Posterior cingulate gyrus (tissue), 11 donors: ENCODE data around the gene ATG16L1.

Source experiments
- DNase-seq, 10 donors: peaks; one replicate each; pipeline versions ENCODE4 v3.0.0 to v3.0.0-alpha.2; 2020 to 2021; ENCODE audit warnings: mixed read lengths in 3 of 10
- intact Hi-C: fragments of 100-400 bp; cut with DNase I; formaldehyde crosslinking; loops from one replicate; pipeline ENCODE4 v1.15.1; 2023

The ATG16L1 gene

DNA sequence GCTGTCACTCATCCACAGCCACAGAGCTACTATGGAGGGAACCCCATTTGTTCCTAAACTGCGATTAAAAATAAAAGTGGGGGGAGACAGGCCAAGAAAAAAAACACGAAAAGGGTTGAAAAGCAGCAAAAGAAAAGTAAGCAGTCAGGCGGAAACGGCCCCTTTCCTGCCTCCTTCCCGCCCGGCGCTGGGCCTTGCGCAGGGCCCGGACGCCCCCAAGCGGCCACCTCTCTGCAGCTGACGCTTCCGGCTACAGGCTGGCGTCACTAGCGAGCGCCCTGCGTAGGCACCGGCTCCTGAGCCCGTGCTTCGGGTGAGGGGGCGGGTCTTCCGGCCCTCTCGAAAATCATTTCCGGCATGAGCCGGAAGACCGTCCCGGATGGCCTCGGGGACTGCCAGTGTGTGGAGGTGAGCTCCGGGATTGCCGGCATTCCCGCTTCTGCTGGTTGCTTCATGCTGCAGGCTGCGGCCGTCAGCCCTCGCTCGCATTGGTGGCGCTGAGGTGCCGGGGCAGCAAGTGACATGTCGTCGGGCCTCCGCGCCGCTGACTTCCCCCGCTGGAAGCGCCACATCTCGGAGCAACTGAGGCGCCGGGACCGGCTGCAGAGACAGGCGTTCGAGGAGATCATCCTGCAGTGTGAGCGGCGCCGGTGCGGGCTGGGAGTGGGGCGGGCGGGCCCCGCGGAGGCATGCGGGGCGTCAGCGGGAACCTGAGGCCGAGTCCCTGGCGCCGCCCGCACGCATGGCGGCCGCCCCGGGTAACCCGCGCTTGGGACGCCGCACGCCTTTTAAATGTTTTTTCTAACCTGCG is at the start of gene ATG16L1:
Gene ATG16L1, plus strand, starts transcription at position 368 of the 811 bp plus-strand sequence. Its CDS starts 155 bp downstream, at position 523.
- DNase-seq = peak; percentile 93 to 99 (median 96)
- intact Hi-C loops = loop anchor here (1.0 to 10.0 kb wide), 4 partner anchors 96 to 645 kb away; no protein-coding TSS in a partner anchor

DNA sequence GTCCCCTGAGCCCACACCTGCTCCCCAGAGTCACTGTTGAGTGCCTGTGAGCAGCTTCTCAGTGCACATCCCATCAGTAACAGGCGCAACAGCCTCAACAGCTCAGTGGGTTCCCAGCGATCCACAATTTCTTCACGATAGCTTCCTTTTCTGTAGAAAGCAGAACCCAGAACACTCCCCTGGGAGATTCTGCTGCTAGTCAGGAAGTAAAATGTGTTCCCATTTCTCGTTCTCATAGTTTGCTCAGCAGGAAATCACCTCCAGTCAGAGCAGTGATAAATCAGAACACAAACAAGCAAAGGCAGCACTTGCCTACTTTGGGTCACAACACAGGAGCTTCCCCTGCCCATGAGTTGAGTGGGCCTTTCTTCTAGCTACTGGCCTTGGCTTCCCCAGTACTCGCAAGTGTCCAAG is 48.9 kb upstream of the ATG16L1 start:
- peak in 1 of 10 donors; percentile 43 for DNase-seq
- intact Hi-C loops = no loop called here

DNA sequence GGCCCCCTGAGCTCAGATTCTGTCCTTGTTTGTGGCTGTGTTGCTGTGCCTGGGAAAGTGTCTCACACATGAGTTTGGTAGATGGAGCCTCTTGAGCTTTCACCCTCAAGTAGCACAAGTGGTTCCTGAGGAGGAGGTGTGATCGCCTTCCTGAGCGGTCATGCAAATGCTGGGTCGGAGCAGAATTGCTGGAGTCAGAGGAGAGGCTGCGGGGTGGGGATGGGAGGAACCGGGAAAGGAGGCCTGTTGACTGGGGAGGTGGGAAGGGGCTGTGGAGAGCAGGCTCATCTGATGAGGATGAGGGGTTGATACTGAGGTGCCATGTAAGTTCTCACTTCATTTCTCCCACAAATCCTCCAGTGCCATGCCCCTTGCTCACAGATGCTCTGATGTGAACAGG is 48.4 kb upstream of the ATG16L1 start:
- DNase-seq = peak in 1 of 10 donors; percentile 52
- intact Hi-C loops = no loop called here

DNA sequence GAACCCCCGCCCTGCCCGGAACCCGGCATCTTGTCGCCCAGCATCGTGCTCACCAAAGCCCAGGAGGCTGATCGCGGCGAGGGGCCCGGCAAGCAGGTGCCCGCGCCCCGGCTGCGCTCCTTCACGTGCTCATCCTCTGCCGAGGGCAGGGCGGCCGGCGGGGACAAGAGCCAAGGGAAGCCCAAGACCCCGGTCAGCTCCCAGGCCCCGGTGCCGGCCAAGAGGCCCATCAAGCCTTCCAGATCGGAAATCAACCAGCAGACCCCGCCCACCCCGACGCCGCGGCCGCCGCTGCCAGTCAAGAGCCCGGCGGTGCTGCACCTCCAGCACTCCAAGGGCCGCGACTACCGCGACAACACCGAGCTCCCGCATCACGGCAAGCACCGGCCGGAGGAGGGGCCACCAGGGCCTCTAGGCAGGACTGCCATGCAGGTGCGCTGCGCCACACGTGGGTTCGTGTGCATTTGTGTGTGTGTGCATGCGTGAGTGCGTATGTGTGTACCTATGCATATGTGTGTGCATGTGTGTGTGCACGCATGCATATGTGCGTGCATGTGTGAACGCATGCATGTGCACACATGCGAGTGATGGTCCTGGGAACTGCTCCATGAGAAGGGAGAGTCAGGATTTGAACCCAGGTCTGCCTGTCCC is 47.1 kb upstream of the ATG16L1 start:
- intact Hi-C loops = no loop called here
- DNase-seq = peak in 1 of 10 donors; percentile 85

DNA sequence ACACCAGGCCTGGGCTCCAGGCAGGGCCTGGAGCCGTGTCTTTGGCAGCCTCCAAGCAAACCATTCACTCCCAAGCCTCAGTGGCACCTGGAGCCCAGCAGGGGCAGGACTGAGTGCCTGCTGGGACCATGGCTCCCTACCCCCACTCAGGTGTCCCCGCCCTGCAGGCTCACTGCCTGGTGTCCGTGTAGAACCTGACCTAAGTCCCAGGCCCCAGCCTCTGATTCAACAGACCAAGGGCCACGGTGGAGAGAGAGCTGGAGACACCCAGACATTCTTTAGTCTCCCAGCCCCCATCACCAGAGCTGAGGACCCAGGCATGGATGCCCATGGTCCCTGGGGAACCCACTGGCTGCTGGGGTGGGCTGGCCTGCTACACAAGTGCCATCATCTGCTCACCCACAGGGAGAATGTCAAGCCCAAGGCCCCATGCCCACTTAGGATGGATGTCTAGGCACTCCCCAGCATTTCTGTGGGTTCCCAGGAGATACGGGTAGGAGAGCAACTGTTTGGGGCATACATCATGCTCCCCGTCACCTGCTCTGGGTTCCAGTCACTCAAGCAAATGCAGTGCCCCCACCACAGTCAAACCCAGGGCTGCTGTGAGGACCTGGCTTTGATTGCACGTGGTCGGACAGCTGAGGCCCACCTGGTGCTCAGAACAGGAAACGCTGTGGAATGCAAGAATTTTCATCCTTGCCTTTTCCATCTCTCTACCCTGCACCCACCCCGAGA is 42.9 kb upstream of the ATG16L1 start:
- DNase-seq = peak in 1 of 10 donors; percentile 77
- intact Hi-C loops = no loop called here

DNA sequence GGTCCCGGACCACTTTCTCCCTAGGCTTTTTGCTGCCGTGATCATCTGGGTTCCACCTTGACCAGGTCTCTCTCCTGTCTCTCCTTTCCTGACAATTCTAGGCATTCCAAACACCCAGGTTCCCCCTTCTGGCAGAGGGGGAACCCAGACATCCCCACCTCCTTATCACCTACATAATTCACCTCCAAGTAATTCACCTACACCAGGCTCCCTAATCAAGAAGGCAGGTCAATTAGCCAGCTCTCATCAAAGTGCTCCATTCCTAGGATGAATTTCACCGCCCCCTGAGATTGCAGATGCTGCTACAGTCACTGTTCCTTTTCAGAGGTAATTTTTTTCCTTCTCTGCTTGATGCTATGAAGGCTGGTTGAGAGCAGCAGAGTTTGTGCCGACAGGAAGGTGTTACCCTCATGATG is 42.3 kb upstream of the ATG16L1 start:
- intact Hi-C loops = no loop called here

DNA sequence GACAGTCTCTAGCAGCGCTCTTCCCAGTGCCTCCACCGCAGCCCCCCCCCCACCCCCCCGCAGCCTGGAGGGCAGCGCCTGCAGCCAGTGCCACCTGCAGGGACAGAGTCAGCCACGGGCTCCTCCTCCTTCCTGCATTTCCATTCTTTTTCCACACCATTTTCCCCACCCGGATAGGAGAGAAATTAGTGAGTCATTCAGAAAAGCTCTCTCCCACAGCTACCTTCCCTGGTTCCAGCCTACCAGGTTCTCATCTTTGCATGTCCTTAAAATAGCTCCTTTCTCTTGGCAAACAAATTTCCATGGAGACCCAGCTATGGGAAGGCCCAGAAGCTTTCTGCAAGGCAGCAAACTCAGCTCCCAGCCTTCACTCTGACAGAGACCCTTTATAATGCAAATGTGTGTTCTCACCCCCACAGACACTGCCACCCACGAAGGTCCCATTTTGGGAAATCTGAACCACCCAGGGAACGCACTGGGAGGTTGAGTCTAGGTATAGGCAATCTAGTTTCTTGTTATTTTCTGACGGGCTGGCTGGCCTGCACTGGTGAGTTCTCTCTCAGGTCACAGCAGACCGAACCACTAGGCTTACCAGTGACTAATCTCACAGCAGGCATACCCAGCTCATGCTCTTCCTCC is 41.8 kb upstream of the ATG16L1 start:
- DNase-seq = peak in 4 of 10 donors; percentile 11 to 63 (median 40)
- intact Hi-C loops = no loop called here

More for the DNA sequence above, 42.3 kb upstream of the ATG16L1 start:
- DNase-seq = no peak

DNA sequence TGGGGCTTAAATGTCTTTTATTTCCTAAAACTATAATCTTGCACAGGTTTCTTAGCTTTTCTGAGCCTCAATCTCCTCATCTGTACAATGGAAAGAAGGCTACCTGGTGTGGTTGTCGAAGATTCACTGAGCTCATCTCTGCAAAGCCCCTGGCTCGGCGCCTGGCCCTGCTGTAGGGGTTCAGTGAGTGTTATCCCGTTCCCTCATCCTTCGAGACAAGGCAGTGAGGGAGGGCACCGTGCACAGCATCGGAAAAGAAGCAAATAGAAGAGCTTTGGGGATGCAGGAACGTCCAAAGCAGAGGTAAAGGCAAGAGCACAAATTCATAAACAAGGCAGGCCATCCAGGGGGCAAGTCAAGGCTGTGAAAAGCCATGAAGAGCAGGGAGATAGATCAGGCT is 41.2 kb upstream of the ATG16L1 start:
- intact Hi-C loops = no loop called here
- no peak for DNase-seq

DNA sequence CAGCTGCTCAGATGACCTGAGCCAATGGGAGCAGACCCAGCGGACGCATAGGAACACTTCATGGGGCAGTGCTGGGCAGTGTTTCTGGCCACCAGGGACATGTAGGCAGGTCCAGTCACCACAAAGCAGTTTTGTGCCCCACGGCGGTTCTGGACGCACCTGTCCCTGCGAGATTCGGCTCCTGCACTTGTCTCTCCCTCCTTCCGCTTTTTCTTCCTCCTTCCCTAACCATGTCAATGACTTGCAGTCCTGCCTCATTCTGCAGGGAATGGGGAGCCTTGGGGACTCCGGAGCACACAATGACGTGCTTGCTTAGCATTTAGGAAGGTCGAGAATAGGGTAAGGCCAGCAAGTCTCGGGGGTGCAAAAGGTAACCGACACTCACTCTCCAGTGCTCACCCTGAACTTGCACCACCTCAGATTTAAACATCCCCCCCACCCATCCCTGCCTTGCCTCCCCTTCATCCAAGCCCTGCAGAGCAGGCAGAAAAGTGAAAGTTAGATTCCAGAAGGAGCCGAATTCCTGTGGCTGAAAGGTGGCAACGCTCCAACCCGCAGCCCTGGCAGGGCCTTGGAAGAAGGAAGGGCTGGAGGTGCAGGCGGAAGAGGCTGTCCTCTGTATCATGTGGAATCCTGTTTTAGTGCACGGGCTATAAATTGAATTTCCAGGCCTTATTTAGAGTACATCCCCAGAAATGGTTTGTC is 40.5 kb upstream of the ATG16L1 start:
- intact Hi-C loops = no loop called here
- peak in 5 of 10 donors; percentile 18 to 82 (median 40) for DNase-seq

DNA sequence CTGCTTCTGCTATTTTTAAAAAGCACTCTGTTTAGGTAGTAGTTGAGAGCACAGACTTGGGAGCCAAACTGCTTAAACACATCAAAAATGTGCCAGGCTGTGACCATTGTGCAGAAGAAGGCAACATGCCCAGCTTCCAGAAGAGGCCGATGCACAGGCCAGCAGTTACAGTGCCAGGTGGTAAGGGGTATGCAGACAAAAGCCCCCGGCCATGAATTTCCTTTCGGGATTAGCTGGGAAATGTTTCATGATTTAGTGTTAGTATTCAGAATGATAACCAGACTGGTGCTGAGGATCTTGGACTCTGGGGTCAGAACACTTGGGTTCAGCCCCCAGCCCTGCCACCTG is 40.0 kb upstream of the ATG16L1 start:
- intact Hi-C loops = no loop called here

DNA sequence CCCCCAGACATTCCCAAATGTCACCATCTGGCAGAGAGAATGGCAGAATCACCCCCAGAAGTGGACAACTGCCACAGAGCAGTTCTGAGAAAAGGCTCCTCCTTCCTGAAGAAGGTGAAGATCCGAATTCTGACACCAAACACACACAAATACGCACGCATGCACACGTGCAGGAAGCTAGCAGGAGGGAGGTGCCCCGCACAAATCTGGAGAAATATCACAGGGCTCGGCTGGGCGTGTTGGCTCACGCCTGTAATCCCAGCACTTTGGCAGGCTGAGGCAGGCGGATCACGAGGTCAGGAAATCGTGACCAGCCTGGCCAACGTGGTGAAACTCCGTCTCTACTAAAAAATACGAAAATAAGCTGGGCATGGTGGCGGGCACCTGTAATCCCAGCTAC is 38.5 kb upstream of the ATG16L1 start:
- intact Hi-C loops = no loop called here
- DNase-seq = no peak

More for the DNA sequence above, 40.0 kb upstream of the ATG16L1 start:
- DNase-seq = no peak

DNA sequence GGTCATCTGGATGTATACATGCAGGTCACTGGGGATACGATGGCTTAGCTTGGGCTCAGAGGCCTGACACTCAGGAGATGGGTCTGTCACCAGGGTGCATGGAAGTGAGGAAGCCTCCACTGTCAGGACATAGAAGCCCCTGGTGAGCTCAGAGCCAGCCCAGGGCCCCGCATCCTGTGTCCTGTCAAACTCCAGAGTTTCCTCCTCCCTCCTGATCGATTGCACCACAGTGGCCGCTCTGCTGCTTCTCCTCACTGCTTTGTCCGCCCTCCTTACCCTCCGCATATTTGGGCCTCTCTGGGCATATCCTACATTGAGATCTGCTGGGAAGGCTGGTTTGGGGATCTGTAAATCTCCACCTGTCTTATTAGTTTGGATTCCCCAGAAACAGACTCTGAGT is 37.5 kb upstream of the ATG16L1 start:
- DNase-seq = no peak
- intact Hi-C loops = no loop called here

DNA sequence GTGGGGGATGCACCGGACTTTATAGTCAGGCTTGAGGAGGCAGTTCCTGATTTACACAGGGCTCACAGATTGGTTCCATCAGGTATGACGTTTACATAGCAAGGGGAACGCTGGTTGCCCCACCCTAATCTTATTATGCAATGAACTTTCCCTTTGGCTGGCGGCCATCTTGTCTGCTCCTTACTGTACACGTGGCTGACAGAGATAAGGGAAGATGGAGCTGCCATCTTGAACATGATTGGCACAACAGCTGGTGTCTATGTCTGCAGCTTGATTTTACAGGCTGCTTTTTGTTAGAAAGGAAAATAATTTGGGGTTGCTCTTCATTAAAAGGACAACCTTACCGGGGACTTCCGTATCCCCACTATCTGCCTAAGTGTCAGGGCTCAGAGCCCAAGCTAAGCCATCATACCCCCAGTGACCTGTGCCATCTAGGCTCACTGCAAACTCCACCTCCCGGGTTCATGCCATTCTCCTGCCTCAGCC is 33.5 kb upstream of the ATG16L1 start:
- intact Hi-C loops = no loop called here
- DNase-seq = no peak

DNA sequence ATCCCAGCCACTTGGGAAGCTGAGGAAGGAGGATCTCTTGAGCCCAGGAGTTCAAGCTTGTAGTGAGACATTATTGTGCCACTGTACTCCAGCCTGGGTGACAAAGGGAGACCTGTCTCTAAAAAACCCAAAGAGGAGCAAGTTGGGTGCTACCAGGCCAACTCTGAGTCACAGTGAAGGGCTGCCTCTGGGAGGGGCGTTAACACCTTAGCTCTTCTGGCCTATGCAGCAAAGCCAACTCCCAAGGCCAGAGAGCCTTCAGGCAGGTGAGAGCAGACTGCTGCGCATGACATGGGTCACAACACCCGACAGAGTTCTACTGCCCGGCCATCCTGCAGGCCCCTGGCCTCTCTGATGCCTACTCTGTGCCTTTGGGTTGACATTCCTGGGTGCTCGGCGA is 32.6 kb upstream of the ATG16L1 start:
- DNase-seq = no peak
- intact Hi-C loops = no loop called here

DNA sequence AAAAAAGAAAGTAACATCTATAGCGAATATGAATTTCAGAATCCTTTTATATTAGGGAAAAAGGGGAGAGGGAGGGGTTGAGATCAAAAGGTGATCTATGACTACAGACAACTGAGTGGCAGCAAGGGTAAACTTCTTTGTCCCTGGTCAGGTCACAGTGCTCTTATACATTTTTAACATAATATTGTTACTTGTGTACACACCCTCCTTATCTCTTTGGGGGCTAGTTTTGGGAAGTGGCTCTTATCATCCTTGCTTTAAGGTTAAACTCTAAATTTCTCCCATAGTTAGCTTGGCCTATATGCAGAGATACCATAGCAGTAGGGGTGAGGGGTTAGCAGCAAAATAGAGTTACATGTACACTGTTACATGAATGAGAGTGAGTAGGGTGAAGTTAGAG is 31.6 kb upstream of the ATG16L1 start:
- DNase-seq = no peak
- intact Hi-C loops = no loop called here

DNA sequence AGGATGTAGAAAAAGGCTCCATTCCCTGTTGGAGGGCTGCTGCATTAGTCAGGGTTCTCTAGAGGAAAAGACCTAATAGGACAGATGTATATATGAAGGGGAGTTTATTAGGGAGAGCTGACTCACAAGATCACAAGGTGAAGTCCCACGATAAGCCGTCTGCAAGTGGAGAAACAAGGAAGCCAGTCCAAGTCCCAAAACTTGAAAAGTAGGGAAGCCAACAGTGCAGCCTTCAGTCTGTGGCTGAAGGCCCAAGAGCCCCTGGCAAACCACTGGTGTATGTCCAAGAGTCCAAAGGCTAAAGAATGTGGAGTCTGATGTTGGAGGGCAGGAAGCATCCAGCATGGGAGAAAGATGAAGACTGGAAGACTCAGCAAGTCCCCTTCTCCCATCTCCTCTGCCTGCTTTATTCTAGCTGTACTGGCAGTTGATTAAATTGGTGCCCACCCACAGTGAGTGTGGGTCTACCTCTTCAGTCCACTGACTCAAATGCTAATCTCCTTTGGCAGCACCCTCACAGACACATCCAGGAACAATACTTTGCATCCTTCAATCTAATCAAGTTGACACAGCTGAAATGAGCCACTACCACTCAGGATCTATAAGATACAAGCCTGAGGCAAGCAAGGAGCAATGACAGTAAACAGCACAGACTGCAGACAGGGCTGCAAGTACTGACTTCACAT is 30.0 kb upstream of the ATG16L1 start:
- intact Hi-C loops = no loop called here

DNA sequence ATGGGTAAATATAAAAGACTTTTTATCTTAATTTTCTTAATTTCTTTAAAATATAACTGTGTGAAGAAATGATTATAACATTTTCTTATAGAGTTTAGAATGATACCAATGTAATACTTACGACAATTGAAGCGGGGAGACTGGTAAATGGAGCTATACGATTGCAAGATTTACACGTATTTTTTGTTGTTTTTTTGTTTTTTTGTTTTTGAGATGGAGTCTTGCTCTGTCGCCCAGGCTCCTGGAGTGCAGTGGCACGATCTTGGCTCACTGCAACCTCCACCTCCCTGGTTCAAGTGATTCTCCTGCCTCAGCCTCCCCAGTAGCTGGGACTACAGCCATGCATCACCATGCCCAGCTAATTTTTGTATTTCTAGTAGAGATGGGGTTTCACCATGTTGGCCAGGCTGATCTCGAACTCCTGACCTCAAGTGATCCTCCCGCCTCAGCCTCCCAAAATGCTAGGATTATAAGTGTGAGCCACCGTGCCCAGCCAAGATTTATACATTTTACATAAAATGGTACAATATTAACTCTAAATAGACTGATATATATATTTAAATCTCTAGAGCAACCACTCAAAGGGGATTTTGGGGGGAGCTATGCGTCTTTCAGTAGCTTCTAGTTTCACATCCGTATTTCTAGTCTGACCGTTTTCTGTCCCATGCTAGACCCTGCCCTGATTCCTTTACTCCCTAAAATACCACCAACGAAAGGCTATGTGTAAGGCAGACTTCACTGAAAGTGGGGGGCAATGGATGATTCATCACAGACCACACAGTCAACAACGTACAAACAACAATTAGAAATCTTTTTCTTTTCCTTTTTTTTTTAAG is 28.2 kb upstream of the ATG16L1 start:
- intact Hi-C loops = no loop called here
- no peak for DNase-seq

More for the DNA sequence above, 30.0 kb upstream of the ATG16L1 start:
- DNase-seq = no peak
